Activated CD8-positive, alpha-beta memory T cell treated with anti-CD3 and anti-CD28 coated beads, Interleukin-2, amount 50 U/mL, for 4 hours (primary cell): ENCODE data around the gene AGK.

Experiments used
- DNase-seq: peaks from one replicate; pipeline ENCODE4 v3.0.0-alpha.2; 2020

AGK gene

GRCh38 chr7:141551094-141551781 lies at the start of gene AGK:
TSS of gene AGK (plus strand) at chr7:141551410. CDS start at chr7:141555467, 4,057 bp downstream.
- peak; percentile 70 for DNase-seq

- DNase-seq: no peak
Measured at GRCh38 chr7:141501451-141501850, 49.8 kb upstream of the AGK start.

- DNase-seq: no peak
Measured at GRCh38 chr7:141511316-141511675, 39.9 kb upstream of the AGK start.

- no peak for DNase-seq
Measured at GRCh38 chr7:141511676-141512396, 39.4 kb upstream of the AGK start.

GRCh38 chr7:141512597-141512996 lies 38.6 kb upstream of the AGK start:
- no peak for DNase-seq

- no peak for DNase-seq
Measured at GRCh38 chr7:141513720-141514119, 37.5 kb upstream of the AGK start.

- DNase-seq: no peak
Measured at GRCh38 chr7:141515941-141516340, 35.3 kb upstream of the AGK start.

- no peak for DNase-seq
Measured at GRCh38 chr7:141519623-141520022, 31.6 kb upstream of the AGK start.

GRCh38 chr7:141522657-141523342 lies 28.4 kb upstream of the AGK start:
- no peak for DNase-seq

- DNase-seq: no peak
Measured at GRCh38 chr7:141525973-141526514, 25.2 kb upstream of the AGK start.

- no peak for DNase-seq
Measured at GRCh38 chr7:141527076-141527475, 24.1 kb upstream of the AGK start.

- no peak for DNase-seq
Measured at GRCh38 chr7:141528399-141528798, 22.8 kb upstream of the AGK start.

- DNase-seq: peak; percentile 60
Measured at GRCh38 chr7:141533149-141533949, 17.9 kb upstream of the AGK start.

- no peak for DNase-seq
Measured at GRCh38 chr7:141534757-141535737, 16.2 kb upstream of the AGK start.

- no peak for DNase-seq
Measured at GRCh38 chr7:141537906-141538305, 13.3 kb upstream of the AGK start.

- DNase-seq: no peak
Measured at GRCh38 chr7:141541375-141541774, 9.8 kb upstream of the AGK start.

- DNase-seq: no peak
Measured at GRCh38 chr7:141544831-141545230, 6.4 kb upstream of the AGK start.

GRCh38 chr7:141549582-141549981 lies 1.6 kb upstream of the AGK start:
- DNase-seq: no peak

GRCh38 chr7:141550386-141551093 lies 670 bp upstream of the AGK start:
- no peak for DNase-seq

GRCh38 chr7:141551782-141552181 lies 572 bp downstream of the AGK start:
- no peak for DNase-seq

GRCh38 chr7:141557360-141557759 lies 6.2 kb downstream of the AGK start:
- DNase-seq: no peak
